Left lobe of liver (tissue), 2 donors: ENCODE measurements around the gene COLEC12. TPM values are rescaled to one million over a fixed set of nuclear protein-coding genes. Genes with fewer than 3 reads are reported as not detected.

Experiments used
- ATAC-seq: fragments of 200-7000 bp; cut with Tn5 transposase; one replicate; pipeline ENCODE4 v1.9.1; 2020; ENCODE audit warnings: mild to moderate bottlenecking, moderate library complexity
- DNase-seq: peaks from one replicate; pipeline ENCODE4 v3.0.0-alpha.2; 2020; ENCODE audit warnings: low spot score
- total RNA-seq: library from RNA; stranded (reverse); gene quantifications from one replicate; pipeline ENCODE4 v1.2.1, GENCODE V29; 2021
- donor health status: DM: no; HTN: no; CAD: no; lungs with moderate emphysema.
- donor health status: DM: no; HTN: yes; CAD: no.

The COLEC12 gene
- total RNA-seq, 1 donor from 2014 or later = 0.08 TPM

- DNase-seq (no peak), ATAC-seq (no peak)
Measured at GRCh38 chr18:393574-393957, 106.9 kb downstream of the COLEC12 start.

- DNase-seq (no peak), ATAC-seq (no peak)
Measured at GRCh38 chr18:392928-393573, 107.5 kb downstream of the COLEC12 start.

- ATAC-seq (no peak), DNase-seq (no peak)
Measured at GRCh38 chr18:390741-391478, 109.6 kb downstream of the COLEC12 start.

- ATAC-seq (no peak), DNase-seq (no peak)
Measured at GRCh38 chr18:389658-390357, 110.7 kb downstream of the COLEC12 start.

- ATAC-seq = no peak
- no peak for DNase-seq
Measured at GRCh38 chr18:388200-388599, 112.3 kb downstream of the COLEC12 start.

- ATAC-seq = no peak
- no peak for DNase-seq
Measured at GRCh38 chr18:386994-387393, 113.5 kb downstream of the COLEC12 start.

- no peak for ATAC-seq
Measured at GRCh38 chr18:384897-385296, 115.6 kb downstream of the COLEC12 start.

GRCh38 chr18:383135-383534 lies 117.4 kb downstream of the COLEC12 start:
- DNase-seq = no peak
- no peak for ATAC-seq

More at GRCh38 chr18:384897-385296, 115.6 kb downstream of the COLEC12 start:
- no peak for DNase-seq

- DNase-seq = no peak
- ATAC-seq = no peak
Measured at GRCh38 chr18:382423-382984, 118.0 kb downstream of the COLEC12 start.

GRCh38 chr18:379681-380330 lies 120.7 kb downstream of the COLEC12 start:
- ATAC-seq (no peak), DNase-seq (no peak)

GRCh38 chr18:378079-378478 lies 122.4 kb downstream of the COLEC12 start:
- DNase-seq (no peak), ATAC-seq (no peak)

- DNase-seq = no peak
- ATAC-seq = no peak
Measured at GRCh38 chr18:377088-377487, 123.4 kb downstream of the COLEC12 start.

- DNase-seq = no peak
- ATAC-seq = peak; percentile 23
Measured at GRCh38 chr18:376311-376710, 124.2 kb downstream of the COLEC12 start.

- DNase-seq (no peak), ATAC-seq (no peak)
Measured at GRCh38 chr18:374721-375168, 125.8 kb downstream of the COLEC12 start.

GRCh38 chr18:373780-374179 lies 126.7 kb downstream of the COLEC12 start:
- ATAC-seq = no peak
- no peak for DNase-seq

- no peak for ATAC-seq
- DNase-seq = no peak
Measured at GRCh38 chr18:371609-371982, 128.9 kb downstream of the COLEC12 start.

GRCh38 chr18:370751-371608 lies 129.5 kb downstream of the COLEC12 start:
- no peak for ATAC-seq
- no peak for DNase-seq

GRCh38 chr18:369224-370015 lies 131.1 kb downstream of the COLEC12 start:
- DNase-seq (no peak), ATAC-seq (no peak)

GRCh38 chr18:366466-367061 lies 133.9 kb downstream of the COLEC12 start:
- ATAC-seq (no peak), DNase-seq (no peak)
